ENCODE results near the gene TMEM123. TPM values are rescaled to one million over a fixed set of nuclear protein-coding genes. Genes with fewer than 3 reads are reported as not detected.
"Not testable (repeated sequence)": the region's sequence is repeated elsewhere in the genome, so short reads cannot be mapped to it uniquely, and the experiment has no call there.

The TMEM123 gene
- total and polyA plus RNA-seq, 2 donors (not counting 1 experiment from before 2014, with no cell fraction given), result 36.7 to 422 TPM

DNA sequence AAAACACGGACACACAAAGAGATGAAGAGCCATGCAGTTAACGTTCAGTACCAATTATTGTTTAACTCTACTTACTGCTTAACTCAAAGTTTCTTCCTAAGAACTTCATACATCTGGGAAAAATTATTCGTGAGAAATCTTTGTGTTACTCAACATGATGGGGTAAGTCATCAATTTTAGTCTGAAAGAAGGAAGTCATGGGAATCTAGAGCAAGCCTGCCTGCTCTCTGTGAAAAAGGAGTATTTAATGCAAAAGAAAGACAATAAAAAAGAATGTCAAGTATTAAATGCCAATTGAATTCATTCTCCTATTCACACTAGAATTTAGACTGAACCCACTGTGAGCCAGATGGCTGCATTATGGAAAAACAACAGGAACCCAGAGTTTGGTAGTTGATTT, 16.0 kb downstream of the TMEM123 start:
- ChIA-PET CTCF (no interaction called here), POLR2A (interaction anchor here (0.7 kb wide), 1 partner anchor 119 kb away, joined by 4 read pairs; the partner anchor contains the start of gene BIRC3)
- Mint-ChIP-seq H3K27me3 (no peaks in the 10 kb centered on the region), H3K4me3 (no peak overlapping the region), H3K9me3 (ENCODE audit: insufficient read depth) (no peaks in the 10 kb centered on the region), H3K27ac (no peak overlapping the region), H3K4me1 (peaks cover 38% of the 10 kb centered on the region)
- Histone ChIP-seq H3K4me2 (replicated peaks; ENCODE audit: low read depth, low read length, poor library complexity, severe bottlenecking) (no peak overlapping the region), H4K20me1 (ENCODE audit: control insufficient read depth, insufficient read depth, low read length, poor library complexity, severe bottlenecking) (peaks cover 20% of the 10 kb centered on the region), H3K9me3 (ENCODE audit: control extremely low read depth in 1 of 3, control insufficient read depth in 2 of 3, insufficient read depth in 1 of 3, low read length in 2 of 3) (peaks cover 1 to 10% (median 9%) of the 10 kb centered on the region in 3 donors), H3K4me1 (ENCODE audit: control insufficient read depth in 2 of 2, insufficient read depth in 2 of 2, low read length in 2 of 2) (peaks cover 3 to 4% of the 10 kb centered on the region in 2 donors), H3K9ac (ENCODE audit: low read length) (no peak overlapping the region), H3K79me2 (ENCODE audit: control insufficient read depth, insufficient read depth, low read length) (peaks cover 85% of the 10 kb centered on the region), H3K27ac (ENCODE audit: low read length in 2 of 2) (no peak overlapping the region), H3K4me3 (ENCODE audit: control extremely low read depth in 1 of 5, extremely low read depth in 1 of 5, insufficient read depth in 1 of 5, low read depth in 2 of 5, low read length in 4 of 5) (no peak overlapping the region), H2AFZ (ENCODE audit: insufficient read depth, low read depth, low read length, poor library complexity, severe bottlenecking) (no peak overlapping the region), H3K36me3 (replicated peaks in 1 of 2; ENCODE audit: control extremely low read depth in 1 of 2, control insufficient read depth in 1 of 2, extremely low read depth in 1 of 2, insufficient read depth in 2 of 2, low read length in 1 of 2) (peaks cover 7 to 19% of the 10 kb centered on the region in 2 experiments), H3K27me3 (replicated peaks in 1 of 4; ENCODE audit: control extremely low read depth in 1 of 4, control insufficient read depth in 3 of 4, insufficient read depth in 4 of 4, low read length in 3 of 4) (no peaks in the 10 kb centered on the region)
- TF ChIP-seq EZH2 (IDR thresholded peaks at IDR 0.05; ENCODE audit: borderline replicate concordance, insufficient read depth, low read depth, low read length, poor library complexity, severe bottlenecking), result no peak
- TF ChIP-seq, protein P1, sequence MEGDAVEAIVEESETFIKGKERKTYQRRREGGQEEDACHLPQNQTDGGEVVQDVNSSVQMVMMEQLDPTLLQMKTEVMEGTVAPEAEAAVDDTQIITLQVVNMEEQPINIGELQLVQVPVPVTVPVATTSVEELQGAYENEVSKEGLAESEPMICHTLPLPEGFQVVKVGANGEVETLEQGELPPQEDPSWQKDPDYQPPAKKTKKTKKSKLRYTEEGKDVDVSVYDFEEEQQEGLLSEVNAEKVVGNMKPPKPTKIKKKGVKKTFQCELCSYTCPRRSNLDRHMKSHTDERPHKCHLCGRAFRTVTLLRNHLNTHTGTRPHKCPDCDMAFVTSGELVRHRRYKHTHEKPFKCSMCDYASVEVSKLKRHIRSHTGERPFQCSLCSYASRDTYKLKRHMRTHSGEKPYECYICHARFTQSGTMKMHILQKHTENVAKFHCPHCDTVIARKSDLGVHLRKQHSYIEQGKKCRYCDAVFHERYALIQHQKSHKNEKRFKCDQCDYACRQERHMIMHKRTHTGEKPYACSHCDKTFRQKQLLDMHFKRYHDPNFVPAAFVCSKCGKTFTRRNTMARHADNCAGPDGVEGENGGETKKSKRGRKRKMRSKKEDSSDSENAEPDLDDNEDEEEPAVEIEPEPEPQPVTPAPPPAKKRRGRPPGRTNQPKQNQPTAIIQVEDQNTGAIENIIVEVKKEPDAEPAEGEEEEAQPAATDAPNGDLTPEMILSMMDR (IDR thresholded peaks at IDR 0.05), result no peak
- intact Hi-C loops (cut with micrococcal nuclease), result no loop called here
- ATAC-seq (ENCODE audit: low read depth) (no peak), DNase-seq (no peak)
- no CpG with 5 or more reads among the region's 3 CpGs for WGBS (ENCODE audit: insufficient coverage)

DNA sequence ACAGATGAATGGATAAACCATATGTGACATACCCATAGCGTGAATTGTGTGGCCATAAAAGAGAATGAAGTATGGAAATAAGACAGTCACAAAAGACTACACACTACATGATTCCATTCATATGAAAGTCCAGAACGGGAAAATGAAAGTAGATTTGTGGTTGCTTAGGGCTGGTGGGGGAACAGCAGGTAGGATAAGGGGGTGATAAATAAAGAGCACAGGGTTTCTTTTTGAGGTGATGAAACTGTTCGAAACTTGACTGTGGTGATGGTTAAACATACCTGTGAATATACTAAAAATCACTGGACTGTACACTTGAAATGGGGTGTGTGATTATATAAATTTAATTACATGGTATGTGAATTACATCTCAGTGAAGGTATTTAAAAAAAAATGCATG, 16.9 kb downstream of the TMEM123 start:
- CTCF ChIA-PET, result no interaction called here
- TF ChIP-seq EZH2 (IDR thresholded peaks at IDR 0.05; ENCODE audit: borderline replicate concordance, insufficient read depth, low read depth, low read length, poor library complexity, severe bottlenecking), result no peak
- TF ChIP-seq, protein P1 (IDR thresholded peaks at IDR 0.05), result no peak
- H3K9me3 Mint-ChIP-seq (ENCODE audit: insufficient read depth), result no peaks in the 10 kb centered on the region
- POLR2A ChIA-PET, result no interaction called here
- WGBS (ENCODE audit: insufficient coverage), result no CpG with 5 or more reads among the region's 3 CpGs
- Histone ChIP-seq H3K9ac (ENCODE audit: low read length) (no peak overlapping the region), H3K4me1 (ENCODE audit: control insufficient read depth in 2 of 2, insufficient read depth in 2 of 2, low read length in 2 of 2) (peaks cover 11 to 12% of the 10 kb centered on the region in 2 donors), H3K27me3 (replicated peaks in 1 of 4; ENCODE audit: control extremely low read depth in 1 of 4, control insufficient read depth in 3 of 4, insufficient read depth in 4 of 4, low read length in 3 of 4) (no peaks in the 10 kb centered on the region), H2AFZ (ENCODE audit: insufficient read depth, low read depth, low read length, poor library complexity, severe bottlenecking) (no peak overlapping the region), H3K9me3 (ENCODE audit: control extremely low read depth in 1 of 3, control insufficient read depth in 2 of 3, insufficient read depth in 1 of 3, low read length in 2 of 3) (peaks cover 1 to 10% (median 9%) of the 10 kb centered on the region in 3 donors), H3K36me3 (replicated peaks in 1 of 2; ENCODE audit: control extremely low read depth in 1 of 2, control insufficient read depth in 1 of 2, extremely low read depth in 1 of 2, insufficient read depth in 2 of 2, low read length in 1 of 2) (peaks cover 7 to 20% of the 10 kb centered on the region in 2 experiments), H3K79me2 (ENCODE audit: control insufficient read depth, insufficient read depth, low read length) (peaks cover 87% of the 10 kb centered on the region), H3K4me2 (replicated peaks; ENCODE audit: low read depth, low read length, poor library complexity, severe bottlenecking) (no peak overlapping the region), H4K20me1 (ENCODE audit: control insufficient read depth, insufficient read depth, low read length, poor library complexity, severe bottlenecking) (peaks cover 20% of the 10 kb centered on the region), H3K4me3 (ENCODE audit: control extremely low read depth in 1 of 5, extremely low read depth in 1 of 5, insufficient read depth in 1 of 5, low read depth in 2 of 5, low read length in 4 of 5) (no peak overlapping the region), H3K27ac (ENCODE audit: low read length in 2 of 2) (no peak overlapping the region)
- intact Hi-C loops (cut with micrococcal nuclease), result no loop called here
- DNase-seq (no peak), ATAC-seq (ENCODE audit: low read depth) (no peak)
- peaks cover 37% of the 10 kb centered on the region for H3K4me1 Mint-ChIP-seq
- no peaks in the 10 kb centered on the region for H3K27me3 Mint-ChIP-seq
- no peak overlapping the region for H3K4me3 Mint-ChIP-seq
- no peak overlapping the region for H3K27ac Mint-ChIP-seq

GRCh38 chr11:102433571-102433970, 19.0 kb downstream of the TMEM123 start:
- H3K27me3 Mint-ChIP-seq; H3K9me3 Mint-ChIP-seq (ENCODE audit: insufficient read depth); intact Hi-C loops (cut with micrococcal nuclease); H3K27ac ChIP-seq (ENCODE audit: low read length in 2 of 2); H3K9me3 ChIP-seq (ENCODE audit: control extremely low read depth in 1 of 3, control insufficient read depth in 2 of 3, insufficient read depth in 1 of 3, low read length in 2 of 3); H3K27me3 ChIP-seq (replicated peaks in 1 of 4; ENCODE audit: control extremely low read depth in 1 of 4, control insufficient read depth in 3 of 4, insufficient read depth in 4 of 4, low read length in 3 of 4); H3K4me3 Mint-ChIP-seq; DNase-seq; H3K4me3 ChIP-seq (ENCODE audit: control extremely low read depth in 1 of 5, extremely low read depth in 1 of 5, insufficient read depth in 1 of 5, low read depth in 2 of 5, low read length in 4 of 5); H3K27ac Mint-ChIP-seq; H3K9ac ChIP-seq (ENCODE audit: low read length); H3K4me2 ChIP-seq (replicated peaks; ENCODE audit: low read depth, low read length, poor library complexity, severe bottlenecking); POLR2A ChIA-PET; CTCF ChIA-PET; ATAC-seq (ENCODE audit: low read depth); H2AFZ ChIP-seq (ENCODE audit: insufficient read depth, low read depth, low read length, poor library complexity, severe bottlenecking): not testable (repeated sequence)
- Histone ChIP-seq H3K79me2 (ENCODE audit: control insufficient read depth, insufficient read depth, low read length) (peaks cover 92% of the 10 kb centered on the region), H3K4me1 (ENCODE audit: control insufficient read depth in 2 of 2, insufficient read depth in 2 of 2, low read length in 2 of 2) (peaks cover 25% of the 10 kb centered on the region in 2 donors), H3K36me3 (replicated peaks in 1 of 2; ENCODE audit: control extremely low read depth in 1 of 2, control insufficient read depth in 1 of 2, extremely low read depth in 1 of 2, insufficient read depth in 2 of 2, low read length in 1 of 2) (peaks cover 10 to 26% of the 10 kb centered on the region in 2 experiments), H4K20me1 (ENCODE audit: control insufficient read depth, insufficient read depth, low read length, poor library complexity, severe bottlenecking) (peaks cover 15% of the 10 kb centered on the region)
- peaks cover 48% of the 10 kb centered on the region for H3K4me1 Mint-ChIP-seq
- no CpG with 5 or more reads among the region's 3 CpGs for WGBS (ENCODE audit: insufficient coverage)

Data from B cell (primary cell).